Measurements from ENCODE around the gene EEF1A2. TPM values are rescaled to one million over a fixed set of nuclear protein-coding genes. Genes with fewer than 3 reads are reported as not detected.

The EEF1A2 gene
- total and polyA plus RNA-seq, 2 donors (not counting 3 experiments of a cell fraction or from before 2014, with no cell fraction given), result 2.7 to 3.4 TPM

- Histone ChIP-seq H3K79me2 (ENCODE audit: control insufficient read depth, insufficient read depth, low read length) (no peaks in the 10 kb centered on the region), H3K9me1 (replicated peaks; ENCODE audit: control insufficient read depth, extremely low read depth, insufficient read depth, low read length) (no peaks in the 10 kb centered on the region), H3K36me3 (ENCODE audit: control insufficient read depth in 2 of 2, extremely low read depth in 1 of 2, insufficient read depth in 2 of 2, low read length in 2 of 2) (no peaks in the 10 kb centered on the region), H3K27me3 (ENCODE audit: control insufficient read depth in 2 of 2, insufficient read depth in 2 of 2, low read length in 2 of 2) (peaks cover 5 to 11% of the 10 kb centered on the region in 2 experiments), H3K4me2 (ENCODE audit: insufficient read depth, low read length) (no peak overlapping the region), H3K9ac (replicated peaks; ENCODE audit: extremely low read depth, insufficient read depth, low read length) (no peak overlapping the region), H3K9me3 (replicated peaks; ENCODE audit: control insufficient read depth, insufficient read depth, low read length) (no peaks in the 10 kb centered on the region), H4K20me1 (replicated peaks; ENCODE audit: control insufficient read depth, extremely low read depth, insufficient read depth, low read length) (no peaks in the 10 kb centered on the region), H3K27ac (ENCODE audit: insufficient read depth, low read depth, low read length) (no peak overlapping the region), H2AFZ (ENCODE audit: low read depth, low read length) (no peak overlapping the region), H3K4me1 (ENCODE audit: control insufficient read depth, extremely low read depth, insufficient read depth, low read length) (no peaks in the 10 kb centered on the region), H3K4me3 (replicated peaks in 1 of 3; ENCODE audit: insufficient read depth in 1 of 3, low read depth in 1 of 3, low read length in 3 of 3) (no peak overlapping the region)
- BruUV-seq (replicated peaks), result no TSS peak
- no peak for FAIRE-seq
- CTCF ChIA-PET, result interaction anchor here (0.8 kb wide), 1 partner anchor 10 kb away, joined by 4 read pairs; no protein-coding TSS in a partner anchor
- no peak for DNase-seq (ENCODE audit: low read depth, low spot score)
- no peak for TF ChIP-seq EZH2 (IDR thresholded peaks at IDR 0.05; ENCODE audit: borderline replicate concordance, low read depth, low read length, severe bottlenecking)
- TF ChIP-seq, protein P1, sequence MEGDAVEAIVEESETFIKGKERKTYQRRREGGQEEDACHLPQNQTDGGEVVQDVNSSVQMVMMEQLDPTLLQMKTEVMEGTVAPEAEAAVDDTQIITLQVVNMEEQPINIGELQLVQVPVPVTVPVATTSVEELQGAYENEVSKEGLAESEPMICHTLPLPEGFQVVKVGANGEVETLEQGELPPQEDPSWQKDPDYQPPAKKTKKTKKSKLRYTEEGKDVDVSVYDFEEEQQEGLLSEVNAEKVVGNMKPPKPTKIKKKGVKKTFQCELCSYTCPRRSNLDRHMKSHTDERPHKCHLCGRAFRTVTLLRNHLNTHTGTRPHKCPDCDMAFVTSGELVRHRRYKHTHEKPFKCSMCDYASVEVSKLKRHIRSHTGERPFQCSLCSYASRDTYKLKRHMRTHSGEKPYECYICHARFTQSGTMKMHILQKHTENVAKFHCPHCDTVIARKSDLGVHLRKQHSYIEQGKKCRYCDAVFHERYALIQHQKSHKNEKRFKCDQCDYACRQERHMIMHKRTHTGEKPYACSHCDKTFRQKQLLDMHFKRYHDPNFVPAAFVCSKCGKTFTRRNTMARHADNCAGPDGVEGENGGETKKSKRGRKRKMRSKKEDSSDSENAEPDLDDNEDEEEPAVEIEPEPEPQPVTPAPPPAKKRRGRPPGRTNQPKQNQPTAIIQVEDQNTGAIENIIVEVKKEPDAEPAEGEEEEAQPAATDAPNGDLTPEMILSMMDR (IDR thresholded peaks at IDR 0.05; ENCODE audit: extremely low read depth in 1 of 2, insufficient read depth in 1 of 2, low read depth in 1 of 2, low read length in 2 of 2), result no peak
- TF ChIP-seq JUN (IDR thresholded peaks at IDR 0.05; ENCODE audit: borderline replicate concordance, insufficient read depth, insufficient read length, low read depth), result no peak
- TF ChIP-seq, protein P2, sequence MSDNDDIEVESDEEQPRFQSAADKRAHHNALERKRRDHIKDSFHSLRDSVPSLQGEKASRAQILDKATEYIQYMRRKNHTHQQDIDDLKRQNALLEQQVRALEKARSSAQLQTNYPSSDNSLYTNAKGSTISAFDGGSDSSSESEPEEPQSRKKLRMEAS (IDR thresholded peaks at IDR 0.05; ENCODE audit: insufficient read depth, insufficient read length), result no peak
- TF ChIP-seq MYC (IDR thresholded peaks at IDR 0.05; ENCODE audit: low read depth, low read length), result no peak
- dilution Hi-C loops (cut with MboI; ENCODE audit: extremely low pct_ligation_motif_present, low sequenced_read_pairs), result no loop called here
- intact Hi-C loops (cut with micrococcal nuclease), result no loop called here
- POLR2A ChIA-PET, result no interaction called here
Measured at GRCh38 chr20:63451821-63452220, 47.1 kb downstream of the EEF1A2 start.

Measured in endothelial cell of umbilical vein (primary cell).